Stimulated activated CD4-positive, alpha-beta T cell treated with anti-CD3 and anti-CD28 coated beads, Interleukin-15, amount 100 ng/mL, for 24 hours (primary cell): ENCODE results near the gene LDLRAP1.

Source experiments
- DNase-seq: peaks from one replicate; pipeline ENCODE4 v3.0.0-alpha.2; 2020

LDLRAP1 gene

DNA sequence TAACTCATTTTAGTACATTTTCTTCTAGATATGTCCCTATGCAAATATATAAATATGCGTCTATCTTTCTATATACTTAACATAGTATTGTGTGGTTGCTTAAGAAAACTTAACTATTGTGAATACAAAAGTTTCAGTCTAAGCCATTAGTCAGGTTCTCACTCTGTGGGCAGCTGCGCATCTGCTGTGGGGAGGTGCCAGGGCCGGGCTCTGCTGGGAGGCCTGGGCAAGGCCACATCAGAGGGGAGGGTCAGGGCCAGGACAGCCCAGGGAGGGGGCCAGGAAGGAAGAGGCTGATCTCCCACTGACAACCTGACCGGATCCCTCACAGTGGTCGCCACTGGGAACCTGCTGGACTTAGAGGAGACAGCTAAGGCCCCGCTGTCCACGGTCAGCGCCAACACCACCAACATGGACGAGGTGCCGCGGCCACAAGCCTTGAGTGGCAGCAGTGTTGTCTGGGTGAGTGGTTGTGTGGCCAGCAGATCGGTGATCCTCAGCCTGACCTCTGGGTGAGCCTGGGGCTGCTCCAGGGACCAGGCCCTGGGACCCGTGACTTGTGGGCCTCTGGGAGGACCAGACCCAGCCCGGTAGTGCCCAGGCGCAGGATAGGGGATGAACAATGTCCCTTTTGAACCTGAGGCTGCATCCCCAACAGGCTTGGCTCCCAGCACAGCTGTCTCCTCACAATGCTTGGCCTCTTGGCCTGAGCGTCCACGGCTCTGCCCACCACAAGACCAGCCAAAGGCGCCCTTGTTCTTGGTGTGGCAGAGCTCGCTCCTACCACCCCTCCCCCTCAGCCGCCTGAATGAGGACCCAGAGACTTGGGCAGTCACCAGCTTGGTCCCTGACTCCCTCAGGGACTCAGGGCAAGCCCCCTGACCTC, 20.2 kb downstream of the LDLRAP1 start:
- peak; percentile 48 for DNase-seq

DNA sequence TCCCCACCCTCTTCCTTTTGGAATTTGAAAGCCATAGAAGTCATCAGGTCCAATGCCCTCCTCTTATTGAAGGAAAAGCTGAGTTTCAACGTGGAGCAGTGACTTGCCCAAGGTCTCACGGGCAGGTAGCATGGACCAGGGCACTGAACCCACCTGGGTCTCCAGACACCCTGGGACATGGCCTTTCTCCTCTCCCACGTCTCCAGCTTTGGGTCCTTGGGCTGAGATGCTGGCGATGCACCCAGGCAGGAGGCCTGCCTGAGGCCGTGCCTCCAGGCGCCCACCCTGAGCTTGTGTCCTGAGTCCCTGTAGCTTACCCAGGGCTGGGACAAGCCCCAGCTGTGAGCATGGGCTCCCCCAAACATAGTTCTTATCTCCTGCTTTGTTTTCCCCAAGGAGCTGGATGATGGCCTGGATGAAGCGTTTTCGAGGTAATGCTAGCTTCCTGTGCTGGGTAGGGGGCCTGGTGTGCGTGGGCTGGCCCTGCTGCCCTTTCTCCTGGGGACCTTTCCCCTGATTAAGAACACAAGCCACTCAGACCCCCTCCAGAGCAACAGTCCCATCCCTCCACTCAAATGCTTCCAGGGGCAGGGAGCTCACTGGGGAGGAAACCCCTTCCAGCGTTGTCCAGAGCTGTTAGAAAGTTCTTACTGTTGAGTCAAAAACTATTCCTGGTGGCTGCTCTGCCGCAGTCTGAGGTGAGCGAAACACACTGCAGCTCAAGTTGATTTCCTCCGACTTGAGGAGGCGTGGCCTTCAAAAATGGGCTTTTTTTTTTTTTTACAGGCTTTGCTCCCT, 21.6 kb downstream of the LDLRAP1 start:
- DNase-seq: peak; percentile 63

- DNase-seq: no peak
Measured at GRCh38 chr1:25565626-25566025, 22.2 kb downstream of the LDLRAP1 start.

- DNase-seq: no peak
Measured at GRCh38 chr1:25566176-25566729, 22.8 kb downstream of the LDLRAP1 start.

- no peak for DNase-seq
Measured at GRCh38 chr1:25566730-25567341, 23.4 kb downstream of the LDLRAP1 start.

DNA sequence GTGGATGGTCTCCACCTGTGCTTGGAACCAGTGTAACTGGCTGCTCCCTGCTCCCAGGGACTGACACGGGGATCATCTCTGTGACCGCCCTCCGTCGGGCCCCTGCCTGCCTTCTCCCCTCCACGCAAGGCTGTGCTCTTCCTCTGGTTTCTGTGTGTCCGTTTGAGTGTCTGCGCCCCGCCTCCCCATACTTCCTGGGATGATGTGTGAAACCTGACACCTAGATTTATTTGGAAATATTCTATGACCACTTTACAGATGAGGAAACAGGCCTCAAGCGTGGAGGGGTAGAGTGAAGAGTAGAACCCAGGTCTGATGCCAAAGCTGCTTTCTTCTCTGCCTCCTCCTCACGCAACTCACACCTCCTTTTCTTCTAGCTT, 24.3 kb downstream of the LDLRAP1 start:
- DNase-seq: no peak

DNA sequence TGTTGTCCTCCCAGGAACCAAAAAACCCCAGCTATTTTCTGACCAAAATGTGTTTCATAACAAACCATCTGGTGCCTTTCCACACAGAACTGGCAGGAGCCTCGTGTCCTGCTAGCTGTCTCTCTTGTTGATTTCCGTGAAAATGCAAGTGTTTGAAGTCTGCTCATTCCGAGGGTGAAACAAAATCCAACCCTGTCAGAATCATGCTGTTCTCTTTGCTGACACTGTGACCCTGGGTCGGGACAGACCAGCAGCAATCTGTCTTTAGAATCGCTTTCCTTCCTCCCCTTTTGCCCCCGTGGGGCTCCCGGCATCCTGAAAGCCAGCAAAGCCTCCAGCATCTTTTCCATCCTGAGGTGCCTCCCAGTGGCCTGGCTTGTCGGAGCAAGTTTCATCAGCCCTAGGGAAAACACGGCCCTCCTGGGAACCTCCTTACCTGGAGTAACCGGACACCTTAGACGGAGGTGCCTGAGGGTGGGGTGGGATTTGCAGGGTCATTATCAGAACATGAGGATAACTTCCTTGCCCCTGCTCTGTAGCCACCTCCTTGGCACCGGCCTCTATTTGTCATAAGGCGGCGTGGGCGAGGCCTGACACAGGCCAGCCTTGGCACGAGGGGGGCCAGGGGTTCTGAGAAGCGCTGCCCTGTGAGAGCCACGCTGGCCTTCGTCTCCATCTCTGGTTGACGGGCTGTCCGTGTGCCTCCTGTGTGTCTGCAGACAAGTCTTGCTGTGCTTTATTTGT, 24.9 kb downstream of the LDLRAP1 start:
- no peak for DNase-seq

DNA sequence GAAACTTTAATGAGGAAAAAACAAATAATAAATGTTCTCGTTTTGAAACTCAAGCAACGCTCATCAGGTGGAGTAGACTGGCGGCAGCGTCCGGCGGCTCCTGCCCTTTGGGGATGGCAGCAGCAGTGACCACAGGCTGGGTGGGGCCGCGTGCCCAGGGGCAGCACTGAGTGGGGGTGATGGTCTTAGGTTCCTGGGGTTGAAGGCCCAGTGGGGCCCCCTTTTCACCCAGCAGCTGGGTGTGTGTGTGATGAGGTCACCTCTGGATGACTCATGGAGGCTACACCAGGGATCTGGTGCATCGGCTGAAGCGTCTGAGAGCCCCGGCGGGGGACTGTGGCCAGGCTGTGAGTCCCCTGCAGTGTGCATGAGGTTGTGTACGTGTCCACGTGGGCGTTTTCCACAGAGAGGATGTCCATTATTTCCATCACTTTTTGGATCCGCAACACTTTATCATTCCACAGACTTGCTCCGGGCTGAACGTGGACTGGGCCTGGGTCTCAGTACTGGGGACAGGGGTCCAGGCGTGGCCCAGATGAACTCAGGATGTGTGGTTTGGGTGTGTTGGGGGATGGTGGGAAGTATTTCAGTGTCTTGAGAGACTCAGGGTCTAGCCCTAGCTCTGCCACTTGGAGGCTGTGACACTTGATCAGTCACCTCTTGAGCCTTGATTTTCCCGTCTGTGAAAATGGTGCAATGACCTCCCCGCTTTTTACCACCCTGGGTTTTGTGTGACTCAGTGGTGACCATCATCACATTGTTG, 25.6 kb downstream of the LDLRAP1 start:
- DNase-seq: peak; percentile 37

GRCh38 chr1:25569597-25570396, 26.4 kb downstream of the LDLRAP1 start:
- no peak for DNase-seq

GRCh38 chr1:25570798-25571521, 27.6 kb downstream of the LDLRAP1 start:
- no peak for DNase-seq

GRCh38 chr1:25571522-25571970, 28.1 kb downstream of the LDLRAP1 start:
- no peak for DNase-seq

DNA sequence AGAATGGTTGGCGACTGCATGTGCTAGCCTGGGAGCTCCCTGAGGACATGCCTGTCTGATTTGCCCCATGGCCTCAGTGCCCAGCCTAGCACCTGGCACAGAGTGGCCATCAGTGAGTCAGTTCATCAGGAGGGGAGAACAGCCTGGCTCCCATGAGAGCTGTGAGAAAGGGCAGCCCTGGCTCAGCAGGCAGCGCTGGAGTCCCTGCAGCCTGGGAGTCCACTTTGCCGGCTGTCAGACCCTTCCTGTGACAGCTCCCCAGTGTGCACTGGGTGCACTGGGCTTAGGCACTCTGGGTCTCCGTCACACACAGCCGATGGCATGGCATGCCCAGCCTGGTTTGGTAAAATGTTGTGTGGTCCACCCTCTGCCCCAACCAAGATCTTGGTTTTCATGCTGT, 28.7 kb downstream of the LDLRAP1 start:
- no peak for DNase-seq

DNA sequence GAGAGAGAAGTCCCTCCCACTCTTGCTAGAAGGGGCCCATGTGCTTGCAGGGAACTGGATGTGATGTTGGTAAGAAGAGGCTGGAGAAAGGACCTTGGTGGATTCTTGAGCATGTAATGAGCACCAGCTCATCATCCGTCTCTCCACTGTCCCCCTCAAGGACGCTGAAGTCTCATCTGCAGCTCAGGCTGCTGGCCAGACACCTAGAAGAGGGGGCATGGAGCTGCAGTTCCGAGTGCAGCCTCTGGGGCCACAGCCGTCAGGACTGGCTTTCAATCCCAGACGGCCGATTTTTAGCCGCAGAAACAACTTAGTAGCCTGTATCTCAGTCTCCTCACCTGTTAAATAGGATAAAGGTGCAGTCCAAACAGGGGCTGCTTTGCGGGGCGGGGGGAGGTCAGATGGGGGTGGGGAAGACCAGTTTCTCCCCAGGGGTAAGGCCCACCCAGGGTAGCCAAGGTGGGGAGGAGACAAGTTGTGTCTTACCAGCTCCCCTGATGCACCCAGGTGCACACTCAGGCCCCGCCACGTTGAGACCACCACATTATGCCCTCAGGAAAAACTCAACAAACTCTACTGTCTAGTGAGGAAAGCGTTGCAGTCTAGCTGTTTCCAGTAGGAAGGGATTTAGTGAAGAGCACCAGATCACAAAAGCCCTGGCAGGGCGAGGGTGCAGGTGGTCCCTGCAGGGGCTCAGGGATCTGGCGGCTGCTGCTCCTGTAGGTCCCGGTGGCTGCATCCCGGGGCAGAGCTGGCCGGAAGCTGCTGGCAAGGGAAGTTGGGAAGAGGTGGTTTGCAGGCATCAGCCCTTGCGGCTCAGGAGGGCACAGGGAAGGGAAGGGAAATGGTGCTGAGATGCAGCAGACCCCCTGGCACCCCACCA, 29.5 kb downstream of the LDLRAP1 start:
- peak; percentile 72 for DNase-seq

DNA sequence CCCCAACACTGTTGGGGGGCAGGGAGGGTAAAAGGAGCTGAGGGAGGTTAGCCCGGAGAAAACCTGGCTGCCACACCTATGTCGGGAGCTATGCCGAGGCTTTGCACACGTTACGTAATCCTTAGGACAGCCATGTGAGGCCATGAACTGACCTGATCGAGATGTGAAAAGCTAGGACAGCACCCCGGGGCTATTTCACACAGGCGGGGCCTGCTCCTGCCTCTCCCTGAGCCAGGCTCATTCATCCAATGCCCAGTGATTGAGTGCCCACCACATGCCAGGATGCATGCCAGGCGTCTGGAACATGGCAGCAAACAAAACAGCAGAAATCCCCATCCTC, 30.2 kb downstream of the LDLRAP1 start:
- DNase-seq: no peak

GRCh38 chr1:25573961-25574360, 30.6 kb downstream of the LDLRAP1 start:
- DNase-seq: no peak

GRCh38 chr1:25575191-25575590, 31.8 kb downstream of the LDLRAP1 start:
- no peak for DNase-seq

DNA sequence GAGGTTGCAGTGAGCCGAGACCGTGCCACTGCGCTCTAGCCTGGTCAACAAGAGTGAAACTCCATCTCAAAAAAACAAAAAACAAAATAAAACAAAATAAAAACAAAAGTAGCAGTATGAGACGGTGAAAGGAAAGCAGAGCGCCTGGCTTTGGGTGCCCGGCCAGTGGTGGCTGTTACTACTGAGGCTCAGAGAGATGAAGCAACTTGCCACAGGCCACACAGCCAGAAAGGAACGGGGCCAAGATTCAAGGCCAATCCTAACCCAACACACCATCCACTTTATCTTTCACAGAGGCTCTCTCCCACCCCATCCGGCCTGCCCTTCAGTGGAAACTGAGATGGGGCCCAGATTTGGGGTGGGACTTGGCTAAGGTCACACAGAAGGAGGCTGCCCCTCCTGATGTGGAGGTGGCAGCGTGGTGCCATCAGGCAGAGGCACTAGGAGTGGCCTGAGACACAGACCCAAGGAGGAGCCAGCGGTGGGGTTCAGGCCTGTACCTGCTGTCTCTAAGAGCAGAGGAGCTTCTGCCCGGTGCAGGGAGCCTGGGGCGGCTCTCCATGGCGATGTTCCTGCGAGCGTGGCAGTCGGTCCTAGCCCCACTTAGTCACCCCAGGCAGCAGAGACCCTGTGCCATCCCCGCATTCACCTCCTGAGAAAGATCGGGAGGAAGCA, 33.2 kb downstream of the LDLRAP1 start:
- DNase-seq: no peak

- DNase-seq: no peak
Measured at GRCh38 chr1:25577134-25577920, 33.9 kb downstream of the LDLRAP1 start.
